Ectodermal cell (in vitro differentiated cells): ENCODE data around the gene GMDS.

Source experiments
- H3K27ac ChIP-seq: 2 replicates; pipeline ENCODE4 v1.7.0; 2013; ENCODE audit warnings: mild to moderate bottlenecking, low read depth, low read length; ENCODE audit not compliant: insufficient read depth, poor library complexity, severe bottlenecking
- H3K27me3 ChIP-seq: 2 replicates; pipeline ENCODE4 v1.7.0; 2013; ENCODE audit warnings: mild to moderate bottlenecking, low read length; ENCODE audit not compliant: insufficient read depth, control insufficient read depth, poor library complexity, severe bottlenecking
- H3K36me3 ChIP-seq: one replicate; pipeline ENCODE4 v1.7.0; 2013; ENCODE audit warnings: low read length; ENCODE audit not compliant: control insufficient read depth, insufficient read depth
- H3K4me1 ChIP-seq: one replicate; pipeline ENCODE4 v1.7.0; 2013; ENCODE audit warnings: low read length; ENCODE audit not compliant: control insufficient read depth, insufficient read depth
- H3K4me3 ChIP-seq: 2 replicates; pipeline ENCODE4 v1.7.0; 2013; ENCODE audit warnings: low read depth, low read length, control low read depth; ENCODE audit not compliant: insufficient read depth
- H3K9me3 ChIP-seq: 2 replicates; pipeline ENCODE4 v1.7.0; 2013; ENCODE audit warnings: mild to moderate bottlenecking, low read length, moderate library complexity; ENCODE audit not compliant: control insufficient read depth
- WGBS, 2 experiments: methylation state at CpG; one replicate each; pipeline ENCODE4 v1.1.7; 2013; ENCODE audit warnings: missing lambda C conversion rate in 2 of 2; 5-methylcytosine and 5-hydroxymethylcytosine counted together

Gene GMDS

GRCh38 chr6:2209226-2209809, 36.1 kb downstream of the GMDS start:
- H3K27ac ChIP-seq = no peak overlapping the region
- H3K36me3 ChIP-seq = no peaks in the 10 kb centered on the region
- H3K9me3 ChIP-seq = no peaks in the 10 kb centered on the region
- H3K27me3 ChIP-seq = no peaks in the 10 kb centered on the region
- H3K4me1 ChIP-seq = peaks cover 5% of the 10 kb centered on the region
- no peak overlapping the region for H3K4me3 ChIP-seq
- 68 to 69% methylated on average over 6 of the region's 6 CpGs for whole genome bisulfite sequencing, 2 experiments

- H3K27me3 ChIP-seq = no peaks in the 10 kb centered on the region
- H3K36me3 ChIP-seq = no peaks in the 10 kb centered on the region
- WGBS, 2 experiments = 95 to 97% methylated on average over 3 of the region's 3 CpGs
- H3K4me3 ChIP-seq = no peak overlapping the region
- no peak overlapping the region for H3K27ac ChIP-seq
- H3K9me3 ChIP-seq = no peaks in the 10 kb centered on the region
- H3K4me1 ChIP-seq = peaks cover 4% of the 10 kb centered on the region
Observed at GRCh38 chr6:2208468-2208867, 36.9 kb downstream of the GMDS start.

- Histone ChIP-seq H3K4me3 (no peak overlapping the region), H3K4me1 (no peaks in the 10 kb centered on the region), H3K36me3 (no peaks in the 10 kb centered on the region), H3K9me3 (no peaks in the 10 kb centered on the region), H3K27ac (no peak overlapping the region), H3K27me3 (no peaks in the 10 kb centered on the region)
- WGBS, 2 experiments = 93 to 96% methylated on average over 3 of the region's 3 CpGs
Observed at GRCh38 chr6:2205396-2205795, 40.0 kb downstream of the GMDS start.

- no peaks in the 10 kb centered on the region for H3K9me3 ChIP-seq
- no peaks in the 10 kb centered on the region for H3K36me3 ChIP-seq
- 84 to 91% methylated on average over 2 of the region's 2 CpGs for WGBS, 2 experiments
- no peak overlapping the region for H3K27ac ChIP-seq
- H3K4me3 ChIP-seq = no peak overlapping the region
- H3K4me1 ChIP-seq = no peaks in the 10 kb centered on the region
- H3K27me3 ChIP-seq = no peaks in the 10 kb centered on the region
Observed at GRCh38 chr6:2204272-2204671, 41.1 kb downstream of the GMDS start.

GRCh38 chr6:2203264-2203663, 42.1 kb downstream of the GMDS start:
- H3K9me3 ChIP-seq = no peaks in the 10 kb centered on the region
- H3K4me3 ChIP-seq = no peak overlapping the region
- H3K27ac ChIP-seq = no peak overlapping the region
- 95 to 96% methylated on average over 2 to 3 of the region's 3 CpGs for WGBS, 2 experiments
- H3K4me1 ChIP-seq = no peaks in the 10 kb centered on the region
- H3K27me3 ChIP-seq = no peaks in the 10 kb centered on the region
- no peaks in the 10 kb centered on the region for H3K36me3 ChIP-seq

- no peak overlapping the region for H3K4me3 ChIP-seq
Observed at GRCh38 chr6:2197984-2198383, 47.4 kb downstream of the GMDS start.

GRCh38 chr6:2197177-2197671, 48.2 kb downstream of the GMDS start:
- H3K36me3 ChIP-seq = no peaks in the 10 kb centered on the region
- H3K9me3 ChIP-seq = no peaks in the 10 kb centered on the region
- H3K4me1 ChIP-seq = no peaks in the 10 kb centered on the region
- no peak overlapping the region for H3K4me3 ChIP-seq
- H3K27me3 ChIP-seq = no peaks in the 10 kb centered on the region
- H3K27ac ChIP-seq = no peak overlapping the region
- WGBS, 2 experiments = 88 to 92% methylated on average over 7 of the region's 7 CpGs

More at GRCh38 chr6:2197984-2198383, 47.4 kb downstream of the GMDS start:
- H3K27me3 ChIP-seq = no peaks in the 10 kb centered on the region
- no peaks in the 10 kb centered on the region for H3K36me3 ChIP-seq
- no peak overlapping the region for H3K27ac ChIP-seq
- no peaks in the 10 kb centered on the region for H3K4me1 ChIP-seq
- WGBS, 2 experiments = 92 to 96% methylated on average over 4 of the region's 4 CpGs
- no peaks in the 10 kb centered on the region for H3K9me3 ChIP-seq

- no peaks in the 10 kb centered on the region for H3K4me1 ChIP-seq
- no peaks in the 10 kb centered on the region for H3K36me3 ChIP-seq
- WGBS, 2 experiments = 43 to 45% methylated on average over 1 of the region's 1 CpG
- H3K4me3 ChIP-seq = no peak overlapping the region
- peaks cover 3% of the 10 kb centered on the region for H3K9me3 ChIP-seq
- no peak overlapping the region for H3K27ac ChIP-seq
- H3K27me3 ChIP-seq = no peaks in the 10 kb centered on the region
Observed at GRCh38 chr6:2196079-2196679, 49.2 kb downstream of the GMDS start.

GRCh38 chr6:2194643-2195042, 50.8 kb downstream of the GMDS start:
- Histone ChIP-seq H3K4me1 (no peaks in the 10 kb centered on the region), H3K27ac (no peak overlapping the region), H3K36me3 (no peaks in the 10 kb centered on the region), H3K9me3 (peaks cover 3% of the 10 kb centered on the region), H3K4me3 (no peak overlapping the region), H3K27me3 (no peaks in the 10 kb centered on the region)
- 92 to 97% methylated on average over 4 of the region's 4 CpGs for WGBS, 2 experiments

- no peaks in the 10 kb centered on the region for H3K4me1 ChIP-seq
- H3K36me3 ChIP-seq = no peaks in the 10 kb centered on the region
- H3K9me3 ChIP-seq = peaks cover 3% of the 10 kb centered on the region
- H3K27me3 ChIP-seq = no peaks in the 10 kb centered on the region
- no peak overlapping the region for H3K27ac ChIP-seq
- no peak overlapping the region for H3K4me3 ChIP-seq
- 92 to 95% methylated on average over 4 to 5 of the region's 5 CpGs for WGBS, 2 experiments
Observed at GRCh38 chr6:2193931-2194330, 51.5 kb downstream of the GMDS start.
